HG03175 (cell line): ENCODE data around the gene TIMM17B.

Experiments
- ATAC-seq: cut with Tn5 transposase; IDR thresholded peaks from one replicate; pipeline ENCODE4 v1.9.1; 2021; ENCODE audit warnings: mild to moderate bottlenecking, moderate library complexity; ENCODE audit not compliant: unreplicated experiment

Gene TIMM17B

GRCh38 chrX:48897625-48898306, at the start of gene TIMM17B, which contains the start of gene PQBP1:
TIMM17B (minus strand) TSS chrX:48897768; CDS start chrX:48897749, 19 bp downstream.
PQBP1 (plus strand) TSS chrX:48897930; CDS start chrX:48898510, 580 bp downstream.
- ATAC-seq: peak; percentile 89

GRCh38 chrX:48945517-48946348, 48.2 kb upstream of the TIMM17B start:
- ATAC-seq: no peak

GRCh38 chrX:48942895-48943294, 45.3 kb upstream of the TIMM17B start:
- no peak for ATAC-seq

- no peak for ATAC-seq
Observed at GRCh38 chrX:48940404-48940955, 42.9 kb upstream of the TIMM17B start.

GRCh38 chrX:48939524-48940228, 42.1 kb upstream of the TIMM17B start:
- ATAC-seq: no peak

- peak; percentile 47 for ATAC-seq
Observed at GRCh38 chrX:48938721-48939425, 41.3 kb upstream of the TIMM17B start.

GRCh38 chrX:48937054-48937907, 39.7 kb upstream of the TIMM17B start:
- peak; percentile 70 for ATAC-seq

- no peak for ATAC-seq
Observed at GRCh38 chrX:48936429-48937053, 39.0 kb upstream of the TIMM17B start.

GRCh38 chrX:48935301-48935670, 37.7 kb upstream of the TIMM17B start:
- no peak for ATAC-seq

- no peak for ATAC-seq
Observed at GRCh38 chrX:48934581-48935300, 37.2 kb upstream of the TIMM17B start.

GRCh38 chrX:48933757-48934156, 36.2 kb upstream of the TIMM17B start:
- ATAC-seq: no peak

- no peak for ATAC-seq
Observed at GRCh38 chrX:48927736-48928382, 30.3 kb upstream of the TIMM17B start.

GRCh38 chrX:48927123-48927522, 29.6 kb upstream of the TIMM17B start:
- ATAC-seq: no peak

GRCh38 chrX:48924270-48924669, 26.7 kb upstream of the TIMM17B start:
- no peak for ATAC-seq

- ATAC-seq: no peak
Observed at GRCh38 chrX:48923771-48924170, 26.2 kb upstream of the TIMM17B start.

- no peak for ATAC-seq
Observed at GRCh38 chrX:48920718-48921104, 23.1 kb upstream of the TIMM17B start.

GRCh38 chrX:48919947-48920717, 22.6 kb upstream of the TIMM17B start:
- no peak for ATAC-seq
